Nephron progenitor cell (in vitro differentiated cells): ENCODE results near the gene INPP5A.
"Not testable (repeated sequence)": the region's sequence is repeated elsewhere in the genome, so short reads cannot be mapped to it uniquely, and the experiment has no call there.

Experiments used
- DNase-seq: peaks from one replicate; pipeline ENCODE4 v3.0.0; 2021
- H3K27ac Mint-ChIP-seq: 2 replicates; pipeline ENCODE4 v1.8.0; 2021; ENCODE audit warnings: mild to moderate bottlenecking, moderate library complexity, mixed read lengths
- H3K27me3 Mint-ChIP-seq: 2 replicates; pipeline ENCODE4 v1.8.0; 2021; ENCODE audit warnings: mild to moderate bottlenecking, low read depth, mixed read lengths; ENCODE audit not compliant: poor library complexity
- H3K36me3 Mint-ChIP-seq: 2 replicates; pipeline ENCODE4 v1.8.0; 2021; ENCODE audit warnings: low read depth, mixed read lengths
- H3K4me1 Mint-ChIP-seq: 2 replicates; pipeline ENCODE4 v1.8.0; 2021; ENCODE audit warnings: mixed read lengths
- H3K4me3 Mint-ChIP-seq: 2 replicates; pipeline ENCODE4 v1.8.0; 2021; ENCODE audit warnings: mild to moderate bottlenecking, moderate library complexity, mixed read lengths
- H3K9me3 Mint-ChIP-seq: 2 replicates; pipeline ENCODE4 v1.8.0; 2021; ENCODE audit warnings: mild to moderate bottlenecking, moderate library complexity, mixed read lengths
- CTCF ChIP-seq: fragments of 200-600 bp; sonication (generic); IDR thresholded peaks from 2 replicates; pipeline ENCODE4 v1.5.0; 2021; ENCODE audit warnings: antibody characterized with exemption

Gene INPP5A

GRCh38 chr10:132595854-132596253, 58.3 kb downstream of the INPP5A start:
- TF ChIP-seq CTCF: no peak
- DNase-seq: no peak
- peaks cover 49% of the 10 kb centered on the region for H3K4me1 Mint-ChIP-seq
- no peak overlapping the region for H3K27ac Mint-ChIP-seq
- H3K27me3 Mint-ChIP-seq: peaks cover 3% of the 10 kb centered on the region
- H3K4me3 Mint-ChIP-seq: no peak overlapping the region
- H3K9me3 Mint-ChIP-seq: peaks cover 32% of the 10 kb centered on the region
- peaks cover 26% of the 10 kb centered on the region for H3K36me3 Mint-ChIP-seq

- DNase-seq: no peak
- Mint-ChIP-seq H3K4me3 (no peak overlapping the region), H3K4me1 (peaks cover 44% of the 10 kb centered on the region), H3K36me3 (peaks cover 29% of the 10 kb centered on the region), H3K27ac (peak overlapping the region; percentile 55), H3K9me3 (peaks cover 42% of the 10 kb centered on the region), H3K27me3 (peaks cover 7% of the 10 kb centered on the region)
- no peak for TF ChIP-seq CTCF
Measured at GRCh38 chr10:132596742-132597279, 59.2 kb downstream of the INPP5A start.

- peaks cover 42% of the 10 kb centered on the region for H3K4me1 Mint-ChIP-seq
Measured at GRCh38 chr10:132597654-132598053, 60.1 kb downstream of the INPP5A start.

GRCh38 chr10:132599023-132599618, 61.5 kb downstream of the INPP5A start:
- peaks cover 36% of the 10 kb centered on the region for H3K36me3 Mint-ChIP-seq
- not testable (repeated sequence) for DNase-seq, H3K4me3 Mint-ChIP-seq, H3K27me3 Mint-ChIP-seq, H3K27ac Mint-ChIP-seq
- peaks cover 38% of the 10 kb centered on the region for H3K4me1 Mint-ChIP-seq
- peaks cover 53% of the 10 kb centered on the region for H3K9me3 Mint-ChIP-seq

More at GRCh38 chr10:132597654-132598053, 60.1 kb downstream of the INPP5A start:
- H3K9me3 Mint-ChIP-seq: peaks cover 45% of the 10 kb centered on the region
- no peak for TF ChIP-seq CTCF
- DNase-seq: no peak
- peaks cover 7% of the 10 kb centered on the region for H3K27me3 Mint-ChIP-seq
- H3K4me3 Mint-ChIP-seq: no peak overlapping the region
- no peak overlapping the region for H3K27ac Mint-ChIP-seq
- peaks cover 28% of the 10 kb centered on the region for H3K36me3 Mint-ChIP-seq

- peaks cover 7% of the 10 kb centered on the region for H3K27me3 Mint-ChIP-seq
- no peak for DNase-seq
- peaks cover 59% of the 10 kb centered on the region for H3K9me3 Mint-ChIP-seq
- H3K4me1 Mint-ChIP-seq: peaks cover 32% of the 10 kb centered on the region
- H3K4me3 Mint-ChIP-seq: no peak overlapping the region
- H3K36me3 Mint-ChIP-seq: peaks cover 40% of the 10 kb centered on the region
- TF ChIP-seq CTCF: no peak
- no peak overlapping the region for H3K27ac Mint-ChIP-seq
Measured at GRCh38 chr10:132599732-132600131, 62.1 kb downstream of the INPP5A start.

- TF ChIP-seq CTCF: no peak
- peaks cover 7% of the 10 kb centered on the region for H3K27me3 Mint-ChIP-seq
- peaks cover 25% of the 10 kb centered on the region for H3K4me1 Mint-ChIP-seq
- no peak for DNase-seq
- peaks cover 40% of the 10 kb centered on the region for H3K36me3 Mint-ChIP-seq
- no peak overlapping the region for H3K4me3 Mint-ChIP-seq
- H3K9me3 Mint-ChIP-seq: peaks cover 59% of the 10 kb centered on the region
- H3K27ac Mint-ChIP-seq: no peak overlapping the region
Measured at GRCh38 chr10:132600416-132600815, 62.8 kb downstream of the INPP5A start.
